ENCODE data around the gene LRRFIP1. TPM values are rescaled to one million over a fixed set of nuclear protein-coding genes. Genes with fewer than 3 reads are reported as not detected.
A peak's percentile ranks its signal among the peaks of the same experiment; 100 is the strongest.

The LRRFIP1 gene
- total and polyA plus RNA-seq, 2 of the 13 experiments (the other 11 are each of a cell fraction or from before 2014, with no cell fraction given), result 15.9 to 40.5 TPM

- TF ChIP-seq FOXP1 (IDR thresholded peaks at IDR 0.05) (no peak), FOXP1 (CRISPR knock-in tag; IDR thresholded peaks at IDR 0.05) (no peak), ZNF83 (CRISPR knock-in tag; IDR thresholded peaks at IDR 0.05; ENCODE audit: borderline replicate concordance) (no peak), NFIC (IDR thresholded peaks at IDR 0.05; ENCODE audit: low read length) (no peak), PATZ1 (CRISPR knock-in tag; IDR thresholded peaks at IDR 0.05) (peak; percentile 49), NFE2L2 (IDR thresholded peaks at IDR 0.05; ENCODE audit: low read length) (no peak), KIAA2018 (CRISPR knock-in tag; IDR thresholded peaks at IDR 0.05; ENCODE audit: borderline replicate concordance) (no peak), ZGPAT (CRISPR knock-in tag; IDR thresholded peaks at IDR 0.05) (no peak), FOXK1 (CRISPR knock-in tag; IDR thresholded peaks at IDR 0.05; ENCODE audit: borderline replicate concordance, low read depth) (no peak), SMAD1 (CRISPR knock-in tag; IDR thresholded peaks at IDR 0.05; ENCODE audit: borderline replicate concordance, low read depth) (no peak), MTF2 (CRISPR knock-in tag; IDR thresholded peaks at IDR 0.05; ENCODE audit: borderline replicate concordance) (0 out of 2 replicates have a peak, but pooled peaks have one; percentile 28), ZNF557 (CRISPR knock-in tag; IDR thresholded peaks at IDR 0.05) (no peak), ZFY (CRISPR knock-in tag; IDR thresholded peaks at IDR 0.05) (peak; percentile 64), SP4 (CRISPR knock-in tag; IDR thresholded peaks at IDR 0.05) (0 out of 2 replicates have a peak, but pooled peaks have one; percentile 27), ZNF501 (CRISPR knock-in tag; IDR thresholded peaks at IDR 0.05) (no peak), HINFP (CRISPR knock-in tag; IDR thresholded peaks at IDR 0.05; ENCODE audit: low read depth) (no peak), TGIF2 (CRISPR knock-in tag; IDR thresholded peaks at IDR 0.05) (peak; percentile 39; the same call in 1 of the 2 replicates)
These were observed at the start of gene LRRFIP1 (continued) for GRCh38 chr2:237627441-237628246.

All from HepG2 (cell line).